ENCODE data around the gene MSI2.

GRCh38 chr17:57632294-57632693 lies 376.0 kb downstream of the MSI2 start:
- TF ChIP-seq, protein P1, sequence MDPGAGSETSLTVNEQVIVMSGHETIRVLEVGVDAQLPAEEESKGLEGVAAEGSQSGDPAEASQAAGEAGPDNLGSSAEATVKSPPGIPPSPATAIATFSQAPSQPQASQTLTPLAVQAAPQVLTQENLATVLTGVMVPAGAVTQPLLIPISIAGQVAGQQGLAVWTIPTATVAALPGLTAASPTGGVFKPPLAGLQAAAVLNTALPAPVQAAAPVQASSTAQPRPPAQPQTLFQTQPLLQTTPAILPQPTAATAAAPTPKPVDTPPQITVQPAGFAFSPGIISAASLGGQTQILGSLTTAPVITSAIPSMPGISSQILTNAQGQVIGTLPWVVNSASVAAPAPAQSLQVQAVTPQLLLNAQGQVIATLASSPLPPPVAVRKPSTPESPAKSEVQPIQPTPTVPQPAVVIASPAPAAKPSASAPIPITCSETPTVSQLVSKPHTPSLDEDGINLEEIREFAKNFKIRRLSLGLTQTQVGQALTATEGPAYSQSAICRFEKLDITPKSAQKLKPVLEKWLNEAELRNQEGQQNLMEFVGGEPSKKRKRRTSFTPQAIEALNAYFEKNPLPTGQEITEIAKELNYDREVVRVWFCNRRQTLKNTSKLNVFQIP (CRISPR knock-in tag; IDR thresholded peaks at IDR 0.05; ENCODE audit: borderline replicate concordance, low read depth) = no peak
- TF ChIP-seq PATZ1 (CRISPR knock-in tag; IDR thresholded peaks at IDR 0.05; ENCODE audit: borderline replicate concordance) (no peak), ZFP30 (CRISPR knock-in tag; IDR thresholded peaks at IDR 0.05) (no peak), ARNTL (CRISPR knock-in tag; IDR thresholded peaks at IDR 0.05; ENCODE audit: borderline replicate concordance, low read depth) (no peak), RARB (CRISPR knock-in tag; IDR thresholded peaks at IDR 0.05) (no peak), CSRNP3 (CRISPR knock-in tag; IDR thresholded peaks at IDR 0.05) (no peak), ZFP3 (CRISPR knock-in tag; IDR thresholded peaks at IDR 0.05) (no peak), TCF4 (CRISPR knock-in tag; IDR thresholded peaks at IDR 0.05; ENCODE audit: borderline replicate concordance) (no peak), TOX (CRISPR knock-in tag; IDR thresholded peaks at IDR 0.05; ENCODE audit: borderline replicate concordance) (no peak), GLIS3 (CRISPR knock-in tag; IDR thresholded peaks at IDR 0.05) (no peak)
- TF ChIP-seq, protein P2, sequence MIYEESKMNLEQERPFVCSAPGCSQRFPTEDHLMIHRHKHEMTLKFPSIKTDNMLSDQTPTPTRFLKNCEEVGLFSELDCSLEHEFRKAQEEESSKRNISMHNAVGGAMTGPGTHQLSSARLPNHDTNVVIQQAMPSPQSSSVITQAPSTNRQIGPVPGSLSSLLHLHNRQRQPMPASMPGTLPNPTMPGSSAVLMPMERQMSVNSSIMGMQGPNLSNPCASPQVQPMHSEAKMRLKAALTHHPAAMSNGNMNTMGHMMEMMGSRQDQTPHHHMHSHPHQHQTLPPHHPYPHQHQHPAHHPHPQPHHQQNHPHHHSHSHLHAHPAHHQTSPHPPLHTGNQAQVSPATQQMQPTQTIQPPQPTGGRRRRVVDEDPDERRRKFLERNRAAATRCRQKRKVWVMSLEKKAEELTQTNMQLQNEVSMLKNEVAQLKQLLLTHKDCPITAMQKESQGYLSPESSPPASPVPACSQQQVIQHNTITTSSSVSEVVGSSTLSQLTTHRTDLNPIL (CRISPR knock-in tag; IDR thresholded peaks at IDR 0.05; ENCODE audit: low read depth) = no peak
